ENCODE results near the gene UROC1.

- TF ChIP-seq EZH2 (optimal IDR thresholded peaks at IDR 0.05; ENCODE audit: low read depth, low read length) (no peak), EZH2phosphoT487 (IDR thresholded peaks at IDR 0.05; ENCODE audit: low read length) (no peak)
- TF ChIP-seq, protein P1, sequence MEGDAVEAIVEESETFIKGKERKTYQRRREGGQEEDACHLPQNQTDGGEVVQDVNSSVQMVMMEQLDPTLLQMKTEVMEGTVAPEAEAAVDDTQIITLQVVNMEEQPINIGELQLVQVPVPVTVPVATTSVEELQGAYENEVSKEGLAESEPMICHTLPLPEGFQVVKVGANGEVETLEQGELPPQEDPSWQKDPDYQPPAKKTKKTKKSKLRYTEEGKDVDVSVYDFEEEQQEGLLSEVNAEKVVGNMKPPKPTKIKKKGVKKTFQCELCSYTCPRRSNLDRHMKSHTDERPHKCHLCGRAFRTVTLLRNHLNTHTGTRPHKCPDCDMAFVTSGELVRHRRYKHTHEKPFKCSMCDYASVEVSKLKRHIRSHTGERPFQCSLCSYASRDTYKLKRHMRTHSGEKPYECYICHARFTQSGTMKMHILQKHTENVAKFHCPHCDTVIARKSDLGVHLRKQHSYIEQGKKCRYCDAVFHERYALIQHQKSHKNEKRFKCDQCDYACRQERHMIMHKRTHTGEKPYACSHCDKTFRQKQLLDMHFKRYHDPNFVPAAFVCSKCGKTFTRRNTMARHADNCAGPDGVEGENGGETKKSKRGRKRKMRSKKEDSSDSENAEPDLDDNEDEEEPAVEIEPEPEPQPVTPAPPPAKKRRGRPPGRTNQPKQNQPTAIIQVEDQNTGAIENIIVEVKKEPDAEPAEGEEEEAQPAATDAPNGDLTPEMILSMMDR (IDR thresholded peaks at IDR 0.05; ENCODE audit: low read length): no peak
Measured at GRCh38 chr3:126464997-126465396, 52.6 kb downstream of the UROC1 start.
